ENCODE measurements around the gene ASB13. TPM values are rescaled to one million over a fixed set of nuclear protein-coding genes. Genes with fewer than 3 reads are reported as not detected.
"Not testable (repeated sequence)": the region's sequence is repeated elsewhere in the genome, so short reads cannot be mapped to it uniquely, and the experiment has no call there.

Gene ASB13
- total RNA-seq, 1 donor from 2014 or later = 15.3 TPM

DNA sequence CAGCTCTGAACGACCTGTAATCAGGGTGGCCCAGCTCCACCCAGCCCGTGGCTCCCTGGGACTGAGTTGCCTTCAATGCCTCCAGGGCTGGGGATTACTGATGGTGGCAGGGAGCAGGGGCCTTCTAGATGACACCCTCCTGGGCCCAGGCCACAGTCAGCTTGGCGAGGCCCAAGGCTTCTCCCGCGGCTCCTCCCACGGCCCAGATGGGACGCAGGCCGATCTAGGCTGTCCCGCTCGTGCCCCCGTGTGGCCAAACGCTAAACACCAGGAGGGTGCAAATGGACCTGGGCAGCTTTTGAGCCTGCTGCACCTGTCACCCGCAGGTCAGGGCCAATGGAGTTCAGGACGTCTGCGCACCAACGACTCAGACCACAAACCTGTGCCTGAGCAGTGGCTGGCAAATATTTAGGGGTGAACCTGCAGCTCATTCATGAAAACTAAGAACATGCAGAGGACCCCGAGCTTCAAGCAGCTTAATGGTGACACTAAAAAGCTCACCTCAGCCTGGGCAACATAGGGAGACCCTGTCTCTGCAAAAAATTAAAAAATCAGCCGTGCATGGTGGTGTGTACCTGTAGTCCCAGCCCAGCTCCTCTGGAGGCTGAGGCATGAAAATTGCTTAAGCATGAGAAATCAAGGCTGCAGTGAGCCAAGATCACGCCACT lies 43.2 kb downstream of the ASB13 start:
- ATAC-seq = peak; percentile 95

DNA sequence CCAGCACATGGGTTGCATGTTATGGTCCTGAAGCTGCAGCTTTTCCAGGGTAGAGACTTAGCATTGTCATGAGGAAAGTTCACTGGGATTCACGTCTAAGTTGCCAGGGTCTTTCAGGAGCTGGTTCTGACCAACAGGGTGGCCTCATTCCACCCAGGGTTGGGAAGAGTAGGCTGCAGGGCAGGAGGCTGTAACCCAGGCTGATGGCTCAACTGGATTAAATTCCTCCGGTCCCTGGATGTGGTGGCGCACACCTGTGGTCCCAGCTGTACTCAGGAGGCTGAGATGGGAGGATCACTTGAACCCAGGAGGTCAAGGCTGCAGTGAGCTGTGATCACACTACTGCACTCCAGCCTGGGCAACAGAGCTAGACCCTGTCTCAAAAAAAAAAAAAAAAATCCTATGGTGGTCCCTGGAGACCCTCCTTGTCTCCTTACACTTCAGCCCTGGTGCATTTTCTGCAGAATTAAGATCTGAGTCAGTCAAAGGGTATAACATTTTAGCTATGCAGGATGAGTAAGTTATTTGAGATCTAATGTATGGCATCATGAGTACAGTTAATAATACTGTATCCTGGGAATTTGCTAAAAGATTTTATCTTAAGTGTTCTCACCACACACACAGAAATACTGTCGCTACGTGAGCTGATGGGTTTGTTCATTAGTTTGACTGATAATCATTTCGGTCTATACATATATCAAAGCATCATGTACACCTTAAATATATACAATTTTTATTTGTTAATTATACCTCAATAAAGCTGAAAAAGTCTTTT lies 44.0 kb downstream of the ASB13 start:
- no peak for ATAC-seq

DNA sequence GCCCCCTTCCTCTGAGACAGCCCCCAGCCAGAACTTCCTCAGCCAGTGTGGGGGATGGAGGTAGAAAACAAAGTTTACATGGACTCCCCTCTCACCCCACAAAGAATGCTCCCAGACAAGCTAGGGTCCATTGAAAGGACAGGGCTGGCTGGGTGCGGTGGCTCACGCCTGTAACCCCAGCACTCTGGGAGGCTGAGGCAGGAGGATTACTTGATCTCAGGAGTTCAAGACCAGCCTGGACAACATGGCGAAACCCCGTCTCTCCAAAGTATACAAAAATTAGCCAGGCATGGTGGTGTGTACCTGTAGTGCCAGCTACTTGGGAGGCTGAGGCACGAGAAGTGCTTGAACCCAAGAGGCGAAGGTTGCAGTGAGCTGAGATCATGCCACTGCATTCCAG lies 45.0 kb downstream of the ASB13 start:
- not testable (repeated sequence) for ATAC-seq

DNA sequence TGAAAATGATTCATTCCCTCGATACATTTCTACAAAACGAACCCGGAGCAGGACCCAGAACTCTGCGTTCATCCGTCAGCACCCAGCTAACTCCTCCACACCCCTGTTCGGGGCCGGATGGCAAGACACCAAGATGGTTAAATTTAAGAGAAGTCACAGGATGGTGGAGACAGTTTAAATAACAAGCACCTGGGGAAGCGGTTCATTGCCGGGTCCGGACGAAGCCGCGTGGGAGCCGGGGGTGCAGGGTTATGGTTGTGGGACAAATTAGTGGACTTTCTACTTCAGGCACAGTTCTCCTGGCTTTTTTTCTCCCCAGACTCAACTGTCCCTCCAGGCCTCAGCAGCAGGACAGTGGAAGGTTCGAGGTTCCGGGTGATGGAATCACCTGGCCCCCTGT lies 45.4 kb downstream of the ASB13 start:
- no peak for ATAC-seq

DNA sequence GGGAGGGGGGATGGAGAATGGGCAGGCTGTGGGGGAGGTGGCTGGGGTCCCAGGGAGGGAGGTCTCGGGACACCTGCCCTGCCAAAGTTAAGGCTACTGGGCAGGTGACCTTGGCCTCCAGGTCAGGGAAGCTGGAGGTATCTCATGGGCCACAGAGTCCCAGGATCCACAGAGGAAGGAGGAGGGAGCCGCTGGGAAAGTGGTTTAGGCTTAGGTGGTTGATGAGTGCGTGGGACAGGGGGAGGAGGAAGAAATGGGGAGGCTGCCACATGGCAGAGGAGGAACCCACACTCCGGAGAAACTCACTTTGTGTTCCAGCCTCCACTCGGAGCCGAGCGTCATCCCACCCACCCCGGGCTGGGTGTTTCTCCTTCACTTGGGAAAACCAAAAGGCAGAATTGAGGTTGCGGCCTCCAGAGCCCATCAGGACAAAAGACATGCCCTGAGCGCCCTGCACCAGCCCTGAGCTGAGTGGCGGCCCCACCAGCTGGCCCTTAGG lies 46.1 kb downstream of the ASB13 start:
- no peak for ATAC-seq

DNA sequence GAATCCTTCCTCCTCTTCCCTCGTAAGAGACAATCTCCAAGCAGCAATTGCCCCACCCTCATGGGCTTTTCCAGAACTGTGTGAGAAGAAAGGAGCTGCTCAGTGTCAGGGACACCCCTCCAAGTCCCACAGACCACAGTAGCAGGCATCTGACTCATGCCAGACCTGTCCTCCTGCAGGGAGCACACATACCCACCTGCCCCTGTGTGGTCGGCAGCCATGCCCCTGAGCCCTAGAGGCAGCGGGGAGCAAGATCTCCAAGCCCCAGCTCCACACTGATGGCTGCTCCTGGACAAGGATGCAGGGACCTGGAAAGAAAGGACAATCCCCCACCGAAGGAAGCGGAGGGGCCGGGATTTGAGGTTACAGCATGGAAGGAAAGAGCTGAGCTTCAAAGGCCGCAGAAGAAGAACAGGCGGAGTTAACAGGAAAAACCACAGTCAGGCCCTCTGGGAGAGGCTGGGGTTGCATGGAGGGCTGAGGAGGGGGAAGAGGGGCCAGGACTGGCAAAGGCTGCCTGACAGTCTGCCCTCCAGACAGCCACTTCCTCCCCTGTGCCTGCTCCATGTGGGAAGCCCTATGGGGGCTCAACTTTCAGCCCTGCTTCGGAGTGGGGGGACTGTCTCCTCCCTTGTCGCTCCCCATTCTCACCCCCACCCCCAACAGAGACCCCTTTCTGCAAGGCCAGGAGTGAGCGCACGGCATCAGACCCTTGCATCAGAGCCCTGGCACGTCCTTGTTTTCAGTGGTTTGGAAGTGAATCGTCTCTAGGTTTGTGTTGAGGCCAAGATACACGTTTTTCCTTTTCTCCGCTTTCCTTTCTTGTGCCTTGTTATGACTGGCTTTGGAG lies 46.8 kb downstream of the ASB13 start:
- no peak for ATAC-seq

DNA sequence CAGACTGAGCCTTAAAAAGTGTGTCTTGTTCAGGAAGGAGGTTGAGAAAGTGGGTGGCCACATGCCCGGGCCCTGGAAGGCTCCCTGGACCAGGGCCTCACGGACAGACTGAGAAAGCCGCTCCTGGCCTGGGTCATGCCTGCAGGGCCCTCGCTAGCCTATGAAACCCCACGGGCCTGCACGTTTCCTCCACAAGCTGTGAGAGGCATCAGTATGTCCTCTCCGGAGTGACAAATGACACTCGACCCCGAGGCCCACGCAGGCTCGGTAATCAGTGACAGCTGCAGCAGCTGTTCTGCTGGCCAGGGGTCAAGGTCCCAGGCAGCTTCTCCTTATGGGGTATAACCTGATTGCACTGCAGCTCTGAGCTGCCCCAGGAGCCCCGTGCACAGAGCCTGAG lies 47.6 kb downstream of the ASB13 start:
- ATAC-seq = no peak

DNA sequence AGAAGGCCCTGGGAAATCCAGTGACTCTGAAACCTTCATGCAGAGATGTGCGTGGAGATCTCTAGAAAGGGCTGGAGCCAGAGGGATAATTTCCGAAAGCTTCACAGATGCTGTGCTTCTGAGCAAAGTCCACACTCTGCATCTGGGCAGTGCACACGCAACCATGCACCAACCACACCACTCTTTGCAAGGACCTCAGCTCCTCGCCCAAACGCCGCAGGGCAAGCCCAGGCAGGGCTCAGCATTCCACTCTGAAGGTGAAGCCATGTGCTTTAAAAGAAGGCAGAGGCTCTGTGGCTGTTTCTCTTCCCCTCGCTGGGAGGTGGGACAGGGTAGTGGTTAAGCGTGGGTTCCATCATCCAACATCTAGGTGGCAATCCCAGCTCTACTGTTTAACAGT lies 48.4 kb downstream of the ASB13 start:
- peak; percentile 71 for ATAC-seq

DNA sequence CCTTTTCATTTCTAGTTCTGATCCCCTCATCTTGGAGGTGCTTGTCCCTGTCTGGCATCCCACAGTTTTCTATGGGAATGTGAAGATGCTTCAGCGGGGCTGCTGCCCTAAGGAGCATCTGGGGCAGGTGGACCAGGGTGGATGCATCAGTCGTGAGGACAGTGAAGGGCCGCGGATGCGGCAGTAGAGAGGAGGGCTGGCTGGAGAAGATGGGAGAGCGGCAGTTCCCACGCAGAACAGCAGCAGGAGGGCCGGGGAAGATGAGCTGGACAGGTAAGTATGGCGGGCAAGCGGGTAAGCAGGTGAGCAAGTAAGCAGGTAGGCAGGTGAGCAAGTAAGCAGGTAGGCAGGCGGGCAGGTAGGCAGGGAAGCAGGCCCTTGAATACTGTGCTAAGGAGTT lies 48.9 kb downstream of the ASB13 start:
- ATAC-seq = peak; percentile 10

DNA sequence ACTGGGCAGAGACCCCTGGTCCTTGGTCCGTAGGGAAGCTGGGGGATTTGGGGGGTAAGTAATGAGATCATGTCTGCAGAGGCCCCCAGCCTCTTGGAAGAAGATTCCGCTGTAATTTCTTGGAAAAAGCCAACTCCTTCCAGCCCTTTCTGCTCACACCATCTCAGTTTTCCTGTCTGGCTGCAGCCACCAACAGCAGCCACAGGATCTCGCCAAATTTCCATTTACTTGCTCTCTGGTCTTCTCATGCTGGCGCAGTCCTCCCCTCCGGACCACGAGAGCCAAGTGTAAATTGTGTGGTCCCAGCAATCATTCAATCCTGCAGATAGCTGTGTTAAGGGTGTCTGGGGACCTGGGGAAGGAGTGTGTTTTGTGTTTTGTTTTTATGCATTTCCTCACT lies 49.6 kb downstream of the ASB13 start:
- no peak for ATAC-seq

DNA sequence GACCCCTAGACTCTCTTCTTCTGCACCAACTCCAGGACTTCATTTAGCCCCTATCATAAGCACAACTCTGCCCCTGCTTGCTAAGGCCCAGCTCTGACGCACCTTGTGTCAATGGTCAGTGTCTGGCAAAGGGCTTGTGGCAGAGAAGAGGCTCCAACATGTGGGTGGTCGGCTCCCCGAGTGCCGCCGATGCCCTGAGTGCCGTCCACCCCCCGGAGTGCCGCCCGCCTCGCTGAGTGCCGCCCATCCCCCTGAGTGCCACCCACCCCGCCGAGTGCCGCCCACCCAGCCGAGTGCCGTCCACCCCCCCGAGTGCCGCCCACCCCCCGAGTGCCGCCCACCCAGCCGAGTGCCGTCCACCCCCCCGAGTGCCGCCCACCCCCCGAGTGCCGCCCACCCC lies 50.3 kb downstream of the ASB13 start:
- no peak for ATAC-seq

DNA sequence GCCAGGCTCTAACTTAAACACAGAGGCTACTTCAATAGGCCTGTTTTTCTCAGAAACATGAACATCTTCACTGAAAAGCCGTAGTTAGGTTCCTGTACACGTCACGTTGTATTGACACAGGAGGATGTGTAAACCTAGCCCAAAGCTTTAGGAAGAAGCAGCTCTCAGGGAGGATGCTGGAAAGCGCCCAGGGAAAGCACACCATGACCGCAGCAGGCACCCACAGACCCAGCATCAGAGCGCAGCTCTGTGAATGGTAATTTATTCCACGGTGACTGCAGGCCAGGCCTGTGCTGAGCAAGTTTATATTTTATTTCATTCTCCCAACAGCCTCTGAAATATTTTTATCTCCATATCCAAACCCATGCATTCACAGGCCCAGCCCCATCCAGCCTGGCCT lies 51.1 kb downstream of the ASB13 start:
- no peak for ATAC-seq

DNA sequence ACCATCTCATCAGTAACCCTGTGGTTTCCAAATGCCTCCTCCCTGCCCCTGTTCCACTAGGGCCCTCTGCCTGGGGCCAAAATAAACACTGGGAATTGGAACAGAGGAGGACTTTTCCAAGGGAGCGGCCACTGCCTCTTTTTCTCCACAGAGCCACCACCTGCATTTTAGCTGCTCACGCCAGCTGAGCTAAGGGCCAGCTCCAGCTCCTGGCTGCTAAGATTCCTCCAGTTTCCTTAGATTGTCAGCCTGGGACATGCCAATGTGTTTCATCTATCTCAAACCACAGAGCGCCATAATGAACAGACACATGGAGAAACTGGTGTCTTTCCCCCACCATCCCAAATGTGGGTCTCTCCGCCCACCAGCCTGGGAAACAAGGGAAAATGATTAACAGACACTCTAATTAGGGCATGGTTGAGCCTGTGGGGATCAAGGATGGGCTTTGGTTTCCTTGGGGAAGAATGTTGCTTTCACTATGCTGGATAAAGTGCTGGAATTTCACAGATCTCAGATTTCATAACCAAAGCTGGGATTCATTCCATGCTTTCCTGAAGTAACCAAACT lies 52.2 kb downstream of the ASB13 start:
- ATAC-seq = no peak

DNA sequence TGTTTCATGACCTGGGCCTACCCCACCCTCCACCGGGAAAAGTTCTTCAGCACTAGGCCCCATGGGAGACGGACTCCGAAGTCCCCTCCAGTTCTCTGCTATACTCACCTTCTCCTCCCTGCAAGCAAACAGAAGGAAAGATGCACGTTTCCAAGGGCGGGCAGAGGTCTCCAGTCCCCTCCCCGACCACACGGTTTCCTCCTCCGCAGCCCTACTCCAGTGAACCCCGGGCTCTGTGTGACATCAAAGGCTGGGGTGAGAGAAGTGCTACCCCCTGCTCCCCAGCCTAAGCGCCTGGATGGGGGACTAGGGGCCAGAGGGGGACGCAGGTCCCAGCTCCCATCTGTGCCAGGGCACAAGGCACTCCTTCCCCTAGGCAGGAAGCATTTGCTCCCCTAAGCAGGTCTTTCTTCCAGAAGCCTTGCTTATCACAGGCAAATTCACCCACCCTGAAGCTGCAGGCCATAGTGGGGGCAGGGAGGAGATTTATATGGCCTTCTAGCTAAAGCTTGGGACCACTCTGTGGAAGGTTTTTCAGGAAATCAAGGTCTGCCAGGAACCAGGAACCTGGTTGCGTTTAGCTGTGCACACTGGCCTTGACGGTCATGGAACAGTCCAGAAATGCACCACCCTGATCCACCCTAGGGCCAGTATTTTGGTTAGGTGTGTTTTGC lies 52.8 kb downstream of the ASB13 start:
- ATAC-seq = no peak

DNA sequence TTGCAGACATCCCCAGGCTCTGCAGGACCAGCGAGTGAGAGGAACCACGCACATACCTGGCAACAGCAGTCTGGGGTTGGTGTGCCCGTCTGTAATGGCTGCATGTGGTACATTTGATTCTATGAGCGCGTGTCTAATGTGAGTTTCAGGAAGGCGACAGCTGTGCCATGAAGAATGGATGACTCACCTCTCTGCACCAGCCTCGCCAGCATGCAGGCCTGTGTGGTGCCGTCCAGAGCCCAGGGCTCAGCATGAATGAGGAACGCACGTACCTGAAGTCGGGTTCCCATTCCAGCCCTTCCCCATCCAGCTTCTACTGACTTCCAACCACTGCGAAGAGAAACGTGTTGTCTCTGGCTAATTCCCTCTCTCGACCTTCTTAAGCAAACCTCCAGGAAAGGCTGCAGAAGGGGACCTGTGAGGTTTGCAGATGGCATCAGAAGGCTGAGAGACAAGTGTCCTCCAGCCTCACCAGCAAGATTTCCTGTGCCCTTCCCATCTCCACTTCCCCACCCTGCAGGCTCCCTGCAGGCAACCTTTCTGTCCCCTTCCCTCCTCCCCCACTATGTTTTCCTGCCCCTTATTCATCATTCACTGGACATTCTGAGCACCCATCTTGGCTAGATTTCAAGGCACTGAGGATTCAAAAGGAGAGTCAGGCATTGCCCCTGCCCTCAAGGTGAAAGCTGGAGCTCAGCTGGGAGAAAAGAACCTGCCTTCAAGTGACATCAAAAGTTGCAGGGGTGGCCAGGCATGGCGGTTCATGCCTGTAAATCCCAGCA lies 54.3 kb downstream of the ASB13 start:
- peak; percentile 71 for ATAC-seq

DNA sequence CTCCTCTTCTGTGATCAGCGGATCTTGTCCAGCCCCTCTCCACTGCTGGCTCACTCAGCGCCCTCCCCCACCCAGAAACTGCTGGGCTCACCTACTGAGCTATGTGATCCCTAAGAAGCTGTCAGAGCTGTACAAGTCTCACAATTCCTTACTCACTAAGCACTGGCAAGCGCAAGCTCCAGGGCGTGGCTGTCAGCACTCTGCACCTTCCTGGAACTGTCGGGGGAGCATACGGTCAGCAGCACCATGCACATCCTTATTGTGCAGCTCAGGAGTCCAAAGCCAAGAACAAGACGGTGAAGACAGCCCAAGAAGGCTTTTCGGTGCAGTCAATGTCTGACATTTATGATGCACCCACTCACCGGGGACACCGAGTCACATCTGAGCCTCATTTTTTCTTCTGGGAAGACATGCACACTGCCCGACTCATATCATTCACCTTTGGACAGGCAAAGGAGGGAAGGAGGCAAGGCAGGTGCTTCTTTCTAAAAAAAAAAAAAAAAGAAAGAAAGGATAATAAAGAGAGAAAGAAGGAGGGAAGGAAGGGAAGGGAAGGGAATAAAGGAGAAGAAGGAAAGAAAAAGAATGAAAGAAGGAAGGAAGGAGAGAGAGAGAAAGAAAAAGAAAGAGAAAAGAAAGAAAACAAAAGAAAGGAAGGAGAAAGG lies 56.3 kb downstream of the ASB13 start:
- ATAC-seq = peak; percentile 88

DNA sequence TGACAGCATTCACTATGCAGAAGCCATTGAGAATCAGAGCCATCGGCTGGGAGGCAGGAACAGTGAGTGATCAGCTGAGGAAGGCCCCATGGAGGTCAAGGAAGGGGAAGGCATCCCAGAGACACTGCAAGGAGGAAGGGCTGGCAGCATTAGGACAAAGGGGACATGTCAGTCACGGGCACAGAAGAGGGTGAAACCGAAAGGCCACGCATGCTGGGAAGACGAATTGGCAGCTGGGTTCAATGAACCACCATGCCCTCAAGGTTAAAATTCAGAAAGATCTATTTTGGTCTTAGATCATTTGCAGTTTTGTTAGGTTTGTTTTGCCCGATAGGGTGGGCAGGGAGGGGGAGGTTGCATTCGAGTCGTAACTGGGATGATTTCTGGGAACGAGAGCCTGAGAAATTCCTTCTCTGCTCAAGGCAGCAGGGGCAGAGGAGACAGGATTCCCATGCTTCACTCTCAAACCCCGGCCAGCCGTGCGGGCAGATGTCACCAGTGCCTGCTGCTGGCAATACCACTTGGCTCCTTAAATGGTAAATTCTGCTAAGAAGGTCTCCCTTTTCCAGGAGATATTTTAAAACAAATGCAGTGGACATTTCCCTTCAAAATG lies 57.7 kb downstream of the ASB13 start:
- ATAC-seq = no peak

DNA sequence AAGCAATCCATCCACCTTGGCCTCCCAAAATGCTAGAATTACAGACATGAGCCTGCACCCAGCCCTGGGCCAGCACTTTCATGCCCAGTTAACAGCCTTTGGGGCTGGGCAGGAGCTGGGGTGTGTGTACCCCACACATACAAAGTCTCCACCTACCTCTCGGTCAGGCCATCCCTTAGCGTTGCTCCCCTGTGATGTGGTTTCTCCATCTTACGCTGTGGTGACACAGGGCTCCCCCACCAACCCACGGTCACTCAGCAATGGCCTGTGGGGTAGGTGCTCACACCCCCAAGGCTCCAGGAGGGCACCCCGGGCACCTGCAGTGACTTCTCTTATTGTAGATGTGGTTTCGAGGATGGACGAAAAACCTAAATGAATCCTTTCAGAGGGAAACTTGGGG lies 58.8 kb downstream of the ASB13 start:
- ATAC-seq = no peak

DNA sequence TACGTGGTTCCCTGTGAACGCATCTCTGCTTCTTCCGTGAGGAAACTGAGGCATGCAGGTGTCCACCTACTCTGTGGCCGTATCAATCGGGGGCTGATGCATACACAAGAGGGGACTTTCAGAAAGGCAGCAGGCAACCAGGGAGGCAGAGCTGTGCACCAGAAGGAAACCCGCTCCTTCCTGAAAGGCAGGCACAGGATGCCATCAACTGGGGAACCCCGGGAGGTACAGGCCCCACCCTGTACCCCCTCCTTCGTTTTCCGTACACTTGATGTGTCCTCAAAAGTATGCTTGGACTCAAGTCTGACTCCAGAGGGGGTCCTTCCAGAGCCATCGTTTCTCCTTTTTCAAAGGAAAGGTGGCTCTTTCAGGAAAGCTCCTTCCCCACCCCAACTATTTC lies 59.5 kb downstream of the ASB13 start:
- ATAC-seq = no peak

DNA sequence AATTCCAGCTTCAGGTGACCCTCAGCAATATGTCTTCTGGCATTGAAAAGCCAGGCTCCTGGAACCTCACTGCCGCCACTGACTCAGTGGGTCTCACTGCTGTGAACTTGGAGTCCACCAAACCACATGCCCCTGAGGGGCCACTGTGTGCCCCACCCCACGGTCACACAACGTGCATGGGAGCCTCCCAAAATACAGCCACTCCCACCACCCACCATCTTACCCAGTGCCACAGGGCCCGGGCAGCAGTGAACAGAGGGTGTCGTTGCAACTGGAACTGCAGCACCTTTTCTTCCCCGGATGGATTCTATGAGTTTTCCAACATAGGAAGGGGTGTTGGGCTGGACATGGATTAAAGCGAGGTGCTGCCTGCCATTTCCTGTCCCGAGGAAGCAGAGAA lies 60.1 kb downstream of the ASB13 start:
- ATAC-seq = no peak

DNA sequence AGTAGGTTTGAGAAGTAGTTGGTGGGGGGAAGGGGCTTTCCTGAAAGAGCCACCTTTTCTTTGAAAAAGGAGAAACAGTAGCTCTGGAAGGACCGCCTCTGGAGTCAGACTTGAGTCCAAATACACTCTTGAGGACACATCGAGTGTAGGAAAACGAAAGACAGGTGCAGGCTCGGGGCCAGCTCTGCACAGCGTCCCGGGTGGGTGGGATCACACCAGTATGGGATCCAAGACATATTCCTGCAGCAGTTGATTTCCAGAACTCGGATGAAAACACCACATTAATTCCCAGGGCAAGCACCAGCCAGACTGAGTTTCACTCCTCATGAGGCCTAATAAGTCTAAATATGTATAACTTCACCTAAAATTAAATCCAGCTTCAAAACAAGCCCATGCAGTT lies 61.4 kb downstream of the ASB13 start:
- no peak for ATAC-seq
